Colonic mucosa (tissue), 4 donors: ENCODE measurements around the gene LMF1. TPM values are rescaled to one million over a fixed set of nuclear protein-coding genes. Genes with fewer than 3 reads are reported as not detected.

Experiments
- DNase-seq: peaks from one replicate; pipeline ENCODE4 v3.0.0-alpha.2; 2020
- H3K27ac ChIP-seq: fragments of 200-600 bp; one replicate; pipeline ENCODE4 v1.8.0; 2021
- H3K27me3 ChIP-seq: fragments of 200-600 bp; one replicate; pipeline ENCODE4 v1.8.0; 2021
- H3K36me3 ChIP-seq: fragments of 200-600 bp; one replicate; pipeline ENCODE4 v1.8.0; 2021
- H3K4me1 ChIP-seq: fragments of 200-600 bp; one replicate; pipeline ENCODE4 v1.8.0; 2021; ENCODE audit warnings: mild to moderate bottlenecking
- H3K4me3 ChIP-seq: fragments of 200-600 bp; one replicate; pipeline ENCODE4 v1.8.0; 2021
- H3K9ac ChIP-seq, 2 donors: one replicate each; pipeline ENCODE4 v1.7.0; 2013; ENCODE audit warnings: control low read depth in 2 of 2, low read depth in 2 of 2, low read length in 2 of 2
- H3K9me3 ChIP-seq: fragments of 200-600 bp; one replicate; pipeline ENCODE4 v1.8.0; 2021
- CTCF ChIP-seq: fragments of 200-600 bp; IDR thresholded peaks from one replicate; pipeline ENCODE4 v1.8.0; 2022; ENCODE audit warnings: antibody characterized with exemption, mild to moderate bottlenecking
- intact Hi-C: fragments of 100-400 bp; cut with DNase I; formaldehyde crosslinking; loops from one replicate; pipeline ENCODE4 v1.14.1; 2022
- total RNA-seq, 2 donors: library from RNA; stranded (reverse); fragmentation: NEBNext Ultra II Directional in 1 of 2; extraction: Animal tissue kit (Norgen Biotek cat#: 25700) in 1 of 2; gene quantifications; one replicate each; pipeline ENCODE4 v1.2.1, GENCODE V29; 2021
- donor health status: healthy.
- donor health status: DM: no; HTN: no; CAD: no.
- donor health status: DM: no; HTN: no; CAD: no.

LMF1 gene
- total RNA-seq, 2 donors from 2014 or later: 8.4 to 12.8 TPM

GRCh38 chr16:971981-972315, 1.2 kb upstream of the LMF1 start:
- H3K9me3 ChIP-seq: no peaks in the 10 kb centered on the region
- DNase-seq: no peak
- no peak for TF ChIP-seq CTCF
- no peak overlapping the region for H3K27ac ChIP-seq
- no peak overlapping the region for H3K4me3 ChIP-seq
- intact Hi-C loops: no loop called here
- H3K4me1 ChIP-seq: no peaks in the 10 kb centered on the region
- H3K27me3 ChIP-seq: no peaks in the 10 kb centered on the region
- no peak overlapping the region for H3K9ac ChIP-seq
- no peaks in the 10 kb centered on the region for H3K36me3 ChIP-seq

DNA sequence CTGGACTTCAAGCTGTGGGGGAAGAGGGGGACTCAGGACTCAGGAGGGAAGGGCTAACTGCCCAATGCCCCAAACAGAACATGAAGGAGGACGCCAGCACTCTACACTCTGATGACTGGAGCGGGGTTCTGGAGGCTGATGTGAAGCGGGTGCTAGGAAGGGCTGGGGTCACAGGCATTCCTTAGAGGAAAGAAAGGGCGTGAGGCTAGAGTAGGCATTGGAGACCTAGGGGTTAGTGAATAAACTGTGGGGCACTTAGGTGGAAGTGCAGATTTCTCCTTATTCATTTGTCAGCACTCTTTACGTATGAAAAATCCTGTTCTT, 760 bp upstream of the LMF1 start:
- H3K9ac ChIP-seq: peak overlapping the region in 1 of 2 donors; percentile 60
- H3K4me1 ChIP-seq: no peaks in the 10 kb centered on the region
- intact Hi-C loops: no loop called here
- no peaks in the 10 kb centered on the region for H3K27me3 ChIP-seq
- H3K4me3 ChIP-seq: no peak overlapping the region
- TF ChIP-seq CTCF: no peak
- no peaks in the 10 kb centered on the region for H3K9me3 ChIP-seq
- H3K36me3 ChIP-seq: no peaks in the 10 kb centered on the region
- DNase-seq: no peak
- H3K27ac ChIP-seq: no peak overlapping the region

GRCh38 chr16:970386-970765, 408 bp downstream of the LMF1 start:
- Histone ChIP-seq H3K9ac (peak overlapping the region; percentile 77 to 99), H3K9me3 (no peaks in the 10 kb centered on the region), H3K27me3 (no peaks in the 10 kb centered on the region), H3K27ac (peak overlapping the region; percentile 77), H3K4me3 (peak overlapping the region; percentile 88), H3K4me1 (no peaks in the 10 kb centered on the region), H3K36me3 (no peaks in the 10 kb centered on the region)
- intact Hi-C loops: no loop called here
- TF ChIP-seq CTCF: no peak
- peak; percentile 33 for DNase-seq

DNA sequence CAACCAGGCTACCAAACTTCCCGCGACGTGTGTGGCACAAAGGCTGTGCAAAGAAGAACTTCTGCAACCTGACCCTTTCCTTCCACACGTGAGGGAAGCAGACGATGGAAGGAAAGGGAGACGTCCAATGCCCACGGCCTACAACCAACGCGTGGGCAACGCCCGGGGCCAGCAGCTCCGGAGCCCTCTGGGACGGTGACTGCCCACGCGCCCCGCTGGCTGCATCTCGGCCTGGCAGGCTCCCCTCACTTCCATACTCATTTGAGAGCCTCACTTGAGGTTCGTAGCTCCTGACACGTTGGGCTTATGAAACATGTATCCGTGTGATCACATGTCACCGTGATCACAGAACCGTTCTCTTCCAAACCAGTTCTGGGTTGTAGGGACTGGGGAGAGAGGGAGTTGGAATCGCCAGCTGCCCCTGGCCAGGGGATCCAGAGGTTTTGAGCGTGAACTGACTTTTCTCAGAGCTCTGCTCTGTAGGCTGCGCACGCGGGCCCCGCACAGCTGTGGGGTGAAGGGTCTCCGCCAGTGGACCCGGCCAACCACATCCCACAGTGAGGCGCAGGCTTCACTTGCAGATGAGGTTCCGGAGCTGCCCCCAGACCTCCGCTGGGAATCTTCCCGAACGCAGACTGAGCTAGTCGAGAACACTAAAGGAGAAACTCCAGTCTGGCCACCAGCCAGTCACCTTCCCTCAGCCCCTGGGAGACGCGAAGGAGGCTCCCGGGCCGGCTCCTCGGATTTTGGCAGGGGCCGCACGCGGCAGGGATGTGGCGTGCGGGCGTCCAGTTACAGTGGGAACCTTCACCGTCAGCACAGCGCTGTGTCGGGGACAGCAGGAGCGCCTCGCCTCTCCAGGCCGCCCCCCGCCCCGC, 1.0 kb downstream of the LMF1 start:
- peak overlapping the region; percentile 77 for H3K27ac ChIP-seq
- no peak for TF ChIP-seq CTCF

DNA sequence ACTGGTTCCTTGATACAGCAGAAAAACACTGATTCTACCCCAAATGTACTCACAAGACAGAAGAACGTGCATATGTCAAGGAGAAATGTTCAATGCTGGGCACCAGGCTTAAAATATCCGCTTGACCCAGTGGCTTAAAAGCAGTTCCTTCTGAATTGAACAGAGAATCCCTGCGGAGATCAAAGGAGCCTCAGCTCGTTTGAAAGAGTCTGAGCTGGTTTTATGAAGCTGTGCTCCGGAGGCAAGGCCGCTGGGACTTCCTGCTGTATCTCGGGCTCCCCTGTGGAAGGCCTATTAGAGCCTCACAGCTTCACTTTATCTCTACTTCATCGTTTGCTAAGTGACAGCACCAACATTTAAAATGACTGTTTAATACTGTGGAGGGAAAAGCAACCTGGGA, 2.2 kb downstream of the LMF1 start:
- Histone ChIP-seq H3K9me3 (no peaks in the 10 kb centered on the region), H3K4me1 (peaks cover 5% of the 10 kb centered on the region), H3K9ac (no peak overlapping the region), H3K27ac (no peak overlapping the region), H3K27me3 (no peaks in the 10 kb centered on the region), H3K36me3 (no peaks in the 10 kb centered on the region), H3K4me3 (no peak overlapping the region)
- intact Hi-C loops: no loop called here
- no peak for DNase-seq
- TF ChIP-seq CTCF: no peak

More for the DNA sequence above, 1.0 kb downstream of the LMF1 start:
- Histone ChIP-seq H3K4me3 (peak overlapping the region; percentile 88), H3K27me3 (no peaks in the 10 kb centered on the region), H3K9ac (peak overlapping the region; percentile 77 to 99), H3K9me3 (no peaks in the 10 kb centered on the region), H3K36me3 (no peaks in the 10 kb centered on the region), H3K4me1 (peaks cover 4% of the 10 kb centered on the region)
- intact Hi-C loops: no loop called here
- DNase-seq: no peak
